Tibial artery (tissue), 4 donors: Measurements from ENCODE around the gene NEMP1.

Experiments
- DNase-seq, 2 donors: peaks; one replicate each; pipeline ENCODE4 v3.0.0-alpha.2; 2019
- H3K27ac ChIP-seq, 2 donors: fragments of 200-600 bp; sonication (generic) in 1 of 2; 1 replicate in 1 of 2; 2 replicates in 1 of 2; pipeline ENCODE4 v1.5.1; 2018 to 2019; ENCODE audit warnings: mild to moderate bottlenecking in 1 of 2
- H3K27me3 ChIP-seq, 2 donors: fragments of 200-600 bp; sonication (generic) in 1 of 2; one replicate each; pipeline versions ENCODE4 v1.5.1 to v1.6.0; 2016 to 2019
- H3K36me3 ChIP-seq, 3 donors: fragments of 200-600 bp; sonication (generic) in 2 of 3; one replicate each; pipeline ENCODE4 v1.5.1; 2016 to 2019; ENCODE audit warnings: mild to moderate bottlenecking in 2 of 3
- H3K4me1 ChIP-seq, 4 donors: fragments of 200-600 bp; sonication (generic) in 2 of 4; 1 replicate in 3 of 4; 2 replicates in 1 of 4; pipeline ENCODE4 v1.5.1; 2016 to 2019
- H3K4me3 ChIP-seq, 2 donors: fragments of 200-600 bp; sonication (generic) in 1 of 2; 1 replicate in 1 of 2; 2 replicates in 1 of 2; pipeline ENCODE4 v1.5.1; 2018 to 2019; ENCODE audit warnings: mild to moderate bottlenecking in 2 of 2
- H3K9me3 ChIP-seq, 3 donors: fragments of 200-600 bp; sonication (generic) in 1 of 3; one replicate each; pipeline ENCODE4 v1.5.1; 2016 to 2019
- intact Hi-C: fragments of 100-400 bp; cut with DNase I; formaldehyde crosslinking; loops from one replicate; pipeline ENCODE4 v1.15.0; 2023; ENCODE audit warnings: low total_unique reads
- TF ChIP-seq, protein P1 (sequence below), 2 experiments: fragments of 200-600 bp in 1 of 2; fragments of 450-650 bp in 1 of 2; IDR thresholded peaks; one replicate each; pipeline ENCODE4 v1.5.1; 2017 to 2019; ENCODE audit warnings: antibody characterized with exemption in 2 of 2, mild to moderate bottlenecking in 1 of 2, moderate library complexity in 1 of 2

NEMP1 gene

DNA sequence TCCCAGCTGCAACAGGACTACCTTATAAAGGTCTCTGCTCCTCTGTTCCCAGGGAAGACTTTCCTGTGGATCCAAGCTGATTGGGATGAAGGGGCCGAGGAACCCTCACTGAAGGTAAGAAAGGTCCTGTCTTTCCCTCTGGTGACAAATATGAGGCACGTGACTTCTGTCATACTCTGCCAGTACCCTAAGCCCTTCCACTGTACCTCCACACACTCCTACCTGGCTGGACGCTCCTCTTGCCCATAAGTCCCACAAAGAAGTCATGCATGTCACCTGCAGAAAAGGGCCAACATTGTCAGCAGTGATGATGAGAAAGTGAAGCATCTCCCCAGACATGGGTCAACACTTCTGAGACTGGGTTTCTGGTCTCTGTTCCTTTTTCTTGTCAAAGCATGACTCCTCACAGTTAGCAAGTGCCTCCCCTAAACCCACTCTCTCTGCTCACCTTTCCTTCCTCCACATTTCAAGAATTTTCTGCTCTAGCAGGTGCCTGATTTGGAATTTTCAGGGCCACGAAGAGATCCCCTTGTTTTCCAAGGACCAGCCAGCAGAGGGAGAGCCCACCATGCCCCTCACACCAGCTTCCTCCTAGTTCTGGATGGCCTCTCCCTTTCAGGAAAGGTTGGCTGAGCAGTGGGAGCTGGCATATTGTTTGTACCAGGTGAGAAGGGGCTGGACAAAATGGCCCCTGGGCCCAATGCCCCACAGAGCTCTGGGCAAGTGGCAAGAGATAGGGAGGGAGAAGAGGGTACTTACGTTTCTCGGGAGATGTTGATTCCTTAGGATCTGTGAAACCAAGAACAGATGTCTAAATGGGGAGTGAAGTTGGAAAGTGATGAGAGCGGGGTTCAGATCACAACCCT, 65.8 kb downstream of the NEMP1 start:
- Histone ChIP-seq H3K4me1 (no peaks in the 10 kb centered on the region), H3K27ac (no peak overlapping the region), H3K36me3 (no peaks in the 10 kb centered on the region), H3K9me3 (no peaks in the 10 kb centered on the region), H3K27me3 (peaks cover 0 to 32% of the 10 kb centered on the region in 2 donors), H3K4me3 (no peak overlapping the region)
- TF ChIP-seq, protein P1, sequence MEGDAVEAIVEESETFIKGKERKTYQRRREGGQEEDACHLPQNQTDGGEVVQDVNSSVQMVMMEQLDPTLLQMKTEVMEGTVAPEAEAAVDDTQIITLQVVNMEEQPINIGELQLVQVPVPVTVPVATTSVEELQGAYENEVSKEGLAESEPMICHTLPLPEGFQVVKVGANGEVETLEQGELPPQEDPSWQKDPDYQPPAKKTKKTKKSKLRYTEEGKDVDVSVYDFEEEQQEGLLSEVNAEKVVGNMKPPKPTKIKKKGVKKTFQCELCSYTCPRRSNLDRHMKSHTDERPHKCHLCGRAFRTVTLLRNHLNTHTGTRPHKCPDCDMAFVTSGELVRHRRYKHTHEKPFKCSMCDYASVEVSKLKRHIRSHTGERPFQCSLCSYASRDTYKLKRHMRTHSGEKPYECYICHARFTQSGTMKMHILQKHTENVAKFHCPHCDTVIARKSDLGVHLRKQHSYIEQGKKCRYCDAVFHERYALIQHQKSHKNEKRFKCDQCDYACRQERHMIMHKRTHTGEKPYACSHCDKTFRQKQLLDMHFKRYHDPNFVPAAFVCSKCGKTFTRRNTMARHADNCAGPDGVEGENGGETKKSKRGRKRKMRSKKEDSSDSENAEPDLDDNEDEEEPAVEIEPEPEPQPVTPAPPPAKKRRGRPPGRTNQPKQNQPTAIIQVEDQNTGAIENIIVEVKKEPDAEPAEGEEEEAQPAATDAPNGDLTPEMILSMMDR (IDR thresholded peaks at IDR 0.05) = no peak
- no peak for DNase-seq
- intact Hi-C loops = no loop called here

DNA sequence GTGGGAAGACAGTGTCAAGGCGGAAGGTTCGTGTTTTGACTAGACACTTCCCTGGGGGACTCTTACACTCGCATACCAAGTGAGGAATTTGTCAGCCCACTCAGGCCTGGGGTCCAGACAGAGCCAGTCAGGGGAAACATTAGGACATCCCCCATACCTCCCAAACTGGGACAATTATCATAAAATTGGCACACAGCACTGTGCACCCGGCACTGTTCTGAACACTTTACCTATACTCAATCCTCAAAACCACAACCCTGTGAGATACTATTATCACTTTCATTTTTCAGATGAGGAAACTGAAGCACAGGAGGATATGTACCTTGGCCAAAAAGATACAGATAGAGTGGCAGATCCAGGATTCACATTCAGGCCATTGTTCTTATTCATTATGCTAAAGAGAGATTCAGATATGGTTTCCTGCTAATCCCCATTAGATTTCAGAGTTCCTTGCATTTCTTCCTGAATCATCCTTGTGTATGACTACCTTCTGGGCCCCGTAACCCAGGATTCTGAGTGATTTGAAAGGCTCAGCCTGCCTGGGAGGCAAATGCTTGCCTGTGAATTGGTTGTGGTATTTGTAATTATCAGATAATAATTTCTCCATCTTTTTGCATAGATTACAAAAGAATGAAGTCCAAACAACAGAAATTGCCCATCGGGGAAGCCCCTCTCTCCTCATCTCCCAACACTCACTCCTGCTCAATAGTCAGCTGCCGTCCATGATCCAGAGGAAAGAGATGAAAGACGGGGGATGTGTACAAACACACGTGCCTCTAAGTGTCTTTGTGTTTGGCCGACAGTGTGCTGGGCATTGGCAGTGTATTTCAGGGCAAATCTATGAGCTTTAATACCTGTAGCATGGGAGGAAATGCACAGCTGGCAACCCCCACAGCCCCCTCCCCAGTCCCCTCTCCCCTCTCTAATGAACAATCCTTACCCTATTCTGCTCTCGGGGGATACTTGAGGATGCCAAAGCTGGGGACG, 66.9 kb downstream of the NEMP1 start:
- H3K4me1 ChIP-seq = peaks cover 0 to 7% (median 4%) of the 10 kb centered on the region in 4 donors
- H3K36me3 ChIP-seq = no peaks in the 10 kb centered on the region
- no peaks in the 10 kb centered on the region for H3K9me3 ChIP-seq
- peaks cover 0 to 28% of the 10 kb centered on the region in 2 donors for H3K27me3 ChIP-seq
- intact Hi-C loops = no loop called here
- no peak for DNase-seq
- TF ChIP-seq, protein P1 (IDR thresholded peaks at IDR 0.05) = no peak
- H3K4me3 ChIP-seq = no peak overlapping the region
- no peak overlapping the region for H3K27ac ChIP-seq

DNA sequence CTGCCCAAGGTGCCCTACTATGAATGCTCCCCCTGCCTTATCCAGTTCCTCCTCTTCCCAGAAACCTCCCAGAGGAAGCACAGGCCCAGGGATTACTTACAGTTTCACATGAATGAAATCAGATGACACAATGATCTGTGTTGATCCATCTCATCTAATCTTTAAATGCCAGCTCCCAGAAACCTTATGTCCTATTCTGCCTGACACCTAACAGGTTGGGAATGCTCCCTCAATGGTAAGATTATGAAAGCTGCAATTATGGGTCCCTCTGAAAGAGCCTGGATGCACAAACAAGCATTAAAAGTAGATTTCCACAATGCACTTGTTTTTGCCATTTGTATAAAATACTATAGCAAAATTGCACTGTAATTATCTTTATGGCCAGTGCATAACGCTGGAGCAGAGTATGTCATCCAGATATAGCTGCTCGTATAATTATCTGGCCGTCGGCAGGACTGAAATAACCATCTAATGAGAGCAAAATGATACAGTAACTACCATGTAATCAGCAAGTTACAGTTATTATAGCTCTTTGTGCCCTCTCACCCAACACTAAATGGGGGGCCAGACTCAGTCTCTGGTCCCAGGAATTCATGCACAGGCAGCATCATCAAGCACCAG, 67.9 kb downstream of the NEMP1 start:
- no peaks in the 10 kb centered on the region for H3K9me3 ChIP-seq
- peaks cover 0 to 21% of the 10 kb centered on the region in 2 donors for H3K27me3 ChIP-seq
- H3K27ac ChIP-seq = no peak overlapping the region
- peaks cover 0 to 9% (median 6%) of the 10 kb centered on the region in 4 donors for H3K4me1 ChIP-seq
- no peak for DNase-seq
- intact Hi-C loops = no loop called here
- no peak overlapping the region for H3K4me3 ChIP-seq
- no peaks in the 10 kb centered on the region for H3K36me3 ChIP-seq
- TF ChIP-seq, protein P1 (IDR thresholded peaks at IDR 0.05) = no peak

DNA sequence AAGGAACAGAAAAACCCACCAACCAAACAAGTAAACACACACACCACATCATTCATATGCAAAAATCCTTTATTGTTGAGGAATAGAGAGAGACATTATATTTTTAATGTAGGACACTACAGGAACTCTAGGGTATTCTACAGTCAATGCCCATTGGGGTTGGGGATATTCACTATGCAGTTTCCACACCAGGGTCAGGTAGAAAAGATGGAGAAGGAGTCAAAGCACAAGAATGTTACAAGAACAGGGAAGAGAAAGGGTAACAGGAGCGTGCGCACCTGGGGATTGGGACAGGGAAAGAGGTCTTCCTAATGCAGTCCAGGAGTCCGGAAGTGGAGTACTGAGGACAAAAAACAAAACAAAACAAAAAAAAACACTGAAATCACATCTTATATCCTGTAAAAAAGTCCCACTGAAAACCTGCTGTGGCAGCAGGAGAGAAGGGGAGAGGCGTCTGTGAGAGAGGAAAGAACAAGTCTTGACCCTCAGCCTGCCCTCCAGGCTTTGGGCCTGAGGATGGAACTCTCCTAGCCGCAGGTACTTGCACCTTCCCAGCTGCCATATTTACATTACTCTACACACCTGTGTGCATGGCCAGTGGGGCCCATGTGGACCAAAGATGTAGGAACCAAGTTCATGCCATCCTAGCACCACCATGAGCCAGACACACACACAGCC, 68.5 kb downstream of the NEMP1 start:
- Histone ChIP-seq H3K4me3 (no peak overlapping the region), H3K27me3 (peaks cover 0 to 14% of the 10 kb centered on the region in 2 donors), H3K9me3 (no peaks in the 10 kb centered on the region), H3K4me1 (peaks cover 0 to 15% (median 10%) of the 10 kb centered on the region in 4 donors), H3K27ac (no peak overlapping the region), H3K36me3 (no peaks in the 10 kb centered on the region)
- DNase-seq = no peak
- intact Hi-C loops = no loop called here
- TF ChIP-seq, protein P1 (IDR thresholded peaks at IDR 0.05) = no peak

DNA sequence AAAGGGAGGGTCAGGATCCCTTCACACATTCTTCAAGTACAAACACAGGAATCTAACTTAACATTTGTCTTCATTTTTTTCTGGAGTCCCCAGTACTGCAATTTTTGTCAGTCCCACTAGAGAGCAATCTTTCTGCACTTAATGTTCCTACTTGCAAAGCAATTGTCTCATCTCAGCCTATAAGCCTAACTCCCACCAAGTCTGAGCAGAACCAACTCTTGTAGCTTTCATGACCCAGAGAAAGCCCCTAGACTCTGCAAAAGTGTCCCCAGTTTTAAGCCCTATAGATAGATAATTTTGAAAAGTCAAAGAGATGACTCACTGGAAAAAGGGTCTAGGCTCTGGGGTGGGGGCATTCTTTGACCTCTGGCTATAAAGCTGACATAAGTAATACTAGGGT, 70.4 kb downstream of the NEMP1 start:
- Histone ChIP-seq H3K4me1 (peaks cover 0 to 19% (median 15%) of the 10 kb centered on the region in 4 donors), H3K9me3 (no peaks in the 10 kb centered on the region), H3K36me3 (peaks cover 14 to 17% (median 14%) of the 10 kb centered on the region in 3 donors), H3K27me3 (no peaks in the 10 kb centered on the region), H3K27ac (no peak overlapping the region), H3K4me3 (no peak overlapping the region)
- intact Hi-C loops = no loop called here
- TF ChIP-seq, protein P1 (IDR thresholded peaks at IDR 0.05) = peak in 1 of 2 experiments; percentile 26
- no peak for DNase-seq
